Regular cardiac myocyte (primary cell): ENCODE results near the gene GPR26. TPM values are rescaled to one million over a fixed set of nuclear protein-coding genes. Genes with fewer than 3 reads are reported as not detected.

Experiments
- total RNA-seq: library from RNA; depleted of rRNA; stranded (reverse); fragments of >200 nt; gene quantifications from 2 replicates; pipeline ENCODE4 v1.2.3, GENCODE V29; 2014

Gene GPR26
- total RNA-seq: not detected in 2 replicates

DNA sequence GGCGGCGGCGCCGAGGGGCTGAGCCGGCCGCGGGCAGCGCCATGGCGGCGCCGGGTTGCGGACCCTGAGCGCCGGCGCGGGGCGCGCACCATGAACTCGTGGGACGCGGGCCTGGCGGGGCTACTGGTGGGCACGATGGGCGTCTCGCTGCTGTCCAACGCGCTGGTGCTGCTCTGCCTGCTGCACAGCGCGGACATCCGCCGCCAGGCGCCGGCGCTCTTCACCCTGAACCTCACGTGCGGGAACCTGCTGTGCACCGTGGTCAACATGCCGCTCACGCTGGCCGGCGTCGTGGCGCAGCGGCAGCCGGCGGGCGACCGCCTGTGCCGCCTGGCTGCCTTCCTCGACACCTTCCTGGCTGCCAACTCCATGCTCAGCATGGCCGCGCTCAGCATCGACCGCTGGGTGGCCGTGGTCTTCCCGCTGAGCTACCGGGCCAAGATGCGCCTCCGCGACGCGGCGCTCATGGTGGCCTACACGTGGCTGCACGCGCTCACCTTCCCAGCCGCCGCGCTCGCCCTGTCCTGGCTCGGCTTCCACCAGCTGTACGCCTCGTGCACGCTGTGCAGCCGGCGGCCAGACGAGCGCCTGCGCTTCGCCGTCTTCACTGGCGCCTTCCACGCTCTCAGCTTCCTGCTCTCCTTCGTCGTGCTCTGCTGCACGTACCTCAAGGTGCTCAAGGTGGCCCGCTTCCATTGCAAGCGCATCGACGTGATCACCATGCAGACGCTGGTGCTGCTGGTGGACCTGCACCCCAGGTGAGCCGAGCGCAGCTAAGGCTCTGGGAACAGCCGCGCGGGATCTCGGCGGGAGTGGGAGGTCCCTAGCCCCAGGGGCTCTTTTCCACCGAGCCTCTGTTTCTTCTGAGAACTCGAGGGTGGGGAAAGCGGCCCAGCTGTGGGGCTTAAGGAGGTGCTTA lies at the start of gene GPR26:
Gene GPR26, plus strand, starts transcription at position 38 of the 919 bp plus-strand sequence. Its CDS starts 53 bp downstream, at position 91.

Other genes with a start within 250 kb of the GPR26 start
- gene CPXM2, start 225.5 kb downstream of the GPR26 start, total RNA-seq: 4.2 and 15.5 TPM in 2 replicates